Uterus (tissue), 4 donors: ENCODE measurements around the gene PLAAT1. TPM values are rescaled to one million over a fixed set of nuclear protein-coding genes. Genes with fewer than 3 reads are reported as not detected.

Experiments
- DNase-seq, 2 donors: peaks; one replicate each; pipeline ENCODE4 v3.0.0-alpha.2; 2019 to 2020
- H3K27ac ChIP-seq, 2 donors: fragments of 200-600 bp; sonication (generic); 1 replicate in 1 of 2; 2 replicates in 1 of 2; pipeline ENCODE4 v1.5.1; 2016 to 2018
- H3K27me3 ChIP-seq, 2 donors: fragments of 200-600 bp; sonication (generic); one replicate each; pipeline ENCODE4 v1.5.1; 2018 to 2019; ENCODE audit warnings: control low read depth in 1 of 2
- H3K36me3 ChIP-seq, 2 donors: fragments of 200-600 bp; sonication (generic); one replicate each; pipeline ENCODE4 v1.5.1; 2019; ENCODE audit warnings: control low read depth in 1 of 2
- H3K4me1 ChIP-seq, 2 donors: fragments of 200-600 bp; sonication (generic); one replicate each; pipeline ENCODE4 v1.5.1; 2018 to 2019; ENCODE audit warnings: control low read depth in 1 of 2
- H3K4me3 ChIP-seq, 2 donors: fragments of 200-600 bp; sonication (generic); 1 replicate in 1 of 2; 2 replicates in 1 of 2; pipeline ENCODE4 v1.5.1; 2018 to 2019; ENCODE audit warnings: mild to moderate bottlenecking in 1 of 2
- H3K9me3 ChIP-seq, 2 donors: fragments of 200-600 bp; sonication (generic); one replicate each; pipeline ENCODE4 v1.5.1; 2019; ENCODE audit warnings: control low read depth in 1 of 2
- POLR2A ChIP-seq, 2 donors: fragments of 450-650 bp; IDR thresholded peaks; one replicate each; pipeline ENCODE4 v1.6.1; 2016; ENCODE audit warnings: antibody characterized with exemption in 2 of 2, mild to moderate bottlenecking in 1 of 2, moderate library complexity in 1 of 2
- intact Hi-C: fragments of 100-400 bp; cut with DNase I; formaldehyde crosslinking; loops from one replicate; pipeline ENCODE4 v1.15.1; 2023; ENCODE audit warnings: low total_unique reads
- total RNA-seq, 4 donors: library from RNA; depleted of rRNA in 3 of 4; stranded (reverse); fragments of >200 nt in 3 of 4; gene quantifications; one replicate each; pipeline versions ENCODE4 v1.1.0 to v1.2.4, GENCODE V29; 2014 to 2023
- TF ChIP-seq, protein P1 (sequence below), 4 experiments: fragments of 200-600 bp in 2 of 4; fragments of 450-650 bp in 2 of 4; sonication (generic) in 2 of 4; IDR thresholded peaks; one replicate each; pipeline ENCODE4 v1.5.1; 2016 to 2019; ENCODE audit warnings: antibody characterized with exemption in 4 of 4, mild to moderate bottlenecking in 2 of 4, moderate library complexity in 1 of 4
- donor health status: DM: yes; HTN: yes; CAD: no.

PLAAT1 gene
- total RNA-seq, 4 donors from 2014 or later = 1.4 TPM; not detected in 3

DNA sequence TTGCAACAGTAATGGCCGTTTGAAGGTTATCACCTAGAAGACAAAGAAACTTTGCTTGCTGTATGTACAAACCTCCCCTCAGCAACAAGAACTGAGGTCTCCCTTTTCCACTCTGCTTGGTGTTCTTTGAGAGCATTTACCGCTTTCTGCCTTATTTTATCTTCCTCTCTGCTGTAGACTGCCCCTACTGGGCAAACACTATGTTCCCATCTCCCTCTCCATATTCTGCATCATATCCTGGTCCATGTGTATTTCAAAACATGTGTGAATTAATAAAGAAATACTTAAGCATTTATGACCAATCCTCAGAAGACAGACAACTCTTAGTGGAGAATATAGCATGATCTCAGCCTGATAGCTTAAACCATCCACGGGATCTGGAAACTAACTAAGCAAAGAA lies 73.1 kb downstream of the PLAAT1 start:
- no peak for TF ChIP-seq POLR2A (IDR thresholded peaks at IDR 0.05)
- TF ChIP-seq, protein P1, sequence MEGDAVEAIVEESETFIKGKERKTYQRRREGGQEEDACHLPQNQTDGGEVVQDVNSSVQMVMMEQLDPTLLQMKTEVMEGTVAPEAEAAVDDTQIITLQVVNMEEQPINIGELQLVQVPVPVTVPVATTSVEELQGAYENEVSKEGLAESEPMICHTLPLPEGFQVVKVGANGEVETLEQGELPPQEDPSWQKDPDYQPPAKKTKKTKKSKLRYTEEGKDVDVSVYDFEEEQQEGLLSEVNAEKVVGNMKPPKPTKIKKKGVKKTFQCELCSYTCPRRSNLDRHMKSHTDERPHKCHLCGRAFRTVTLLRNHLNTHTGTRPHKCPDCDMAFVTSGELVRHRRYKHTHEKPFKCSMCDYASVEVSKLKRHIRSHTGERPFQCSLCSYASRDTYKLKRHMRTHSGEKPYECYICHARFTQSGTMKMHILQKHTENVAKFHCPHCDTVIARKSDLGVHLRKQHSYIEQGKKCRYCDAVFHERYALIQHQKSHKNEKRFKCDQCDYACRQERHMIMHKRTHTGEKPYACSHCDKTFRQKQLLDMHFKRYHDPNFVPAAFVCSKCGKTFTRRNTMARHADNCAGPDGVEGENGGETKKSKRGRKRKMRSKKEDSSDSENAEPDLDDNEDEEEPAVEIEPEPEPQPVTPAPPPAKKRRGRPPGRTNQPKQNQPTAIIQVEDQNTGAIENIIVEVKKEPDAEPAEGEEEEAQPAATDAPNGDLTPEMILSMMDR (IDR thresholded peaks at IDR 0.05) = no peak
- no peaks in the 10 kb centered on the region for H3K9me3 ChIP-seq
- no peak for DNase-seq
- no peak overlapping the region for H3K4me3 ChIP-seq
- H3K27ac ChIP-seq = no peak overlapping the region
- no peaks in the 10 kb centered on the region for H3K27me3 ChIP-seq
- H3K36me3 ChIP-seq = no peaks in the 10 kb centered on the region
- intact Hi-C loops = no loop called here
- H3K4me1 ChIP-seq = no peaks in the 10 kb centered on the region

DNA sequence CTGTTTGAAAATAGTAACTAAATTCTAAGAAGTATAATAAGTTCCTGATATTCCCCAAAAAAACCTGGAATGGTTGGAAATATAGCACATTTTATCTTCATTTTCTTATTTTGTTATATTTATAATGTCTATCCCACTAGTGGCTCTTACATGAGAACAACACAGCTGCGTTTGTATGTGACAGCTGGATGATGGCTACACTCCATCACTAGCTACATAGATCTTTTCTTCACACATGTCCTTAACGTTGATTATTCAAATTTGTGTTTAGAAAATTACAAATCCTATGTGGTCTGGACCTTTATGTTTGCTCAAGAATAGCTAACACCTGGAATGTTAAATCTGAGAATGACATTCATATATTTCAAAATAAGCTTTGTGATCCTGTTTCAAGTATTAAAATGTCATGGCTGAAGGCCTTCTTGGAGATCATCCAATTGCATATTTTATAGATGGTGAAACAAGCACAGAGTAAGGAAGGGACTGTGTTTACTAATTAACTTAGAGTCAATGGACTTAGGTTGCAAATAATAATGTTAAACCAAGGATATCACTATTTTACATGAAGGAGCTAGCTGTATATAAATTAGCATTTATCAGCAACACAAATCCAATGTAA lies 76.8 kb downstream of the PLAAT1 start:
- H3K4me1 ChIP-seq = no peaks in the 10 kb centered on the region
- no peak overlapping the region for H3K4me3 ChIP-seq
- no peak for DNase-seq
- H3K27me3 ChIP-seq = no peaks in the 10 kb centered on the region
- intact Hi-C loops = no loop called here
- H3K27ac ChIP-seq = no peak overlapping the region
- no peaks in the 10 kb centered on the region for H3K36me3 ChIP-seq
- TF ChIP-seq, protein P1 (IDR thresholded peaks at IDR 0.05) = no peak
- TF ChIP-seq POLR2A (IDR thresholded peaks at IDR 0.05) = no peak
- H3K9me3 ChIP-seq = no peaks in the 10 kb centered on the region

Other genes with a start within 250 kb of the PLAAT1 start
- gene ATP13A5, start 137.5 kb downstream of the PLAAT1 start, total RNA-seq = not detected